Measurements from ENCODE around the gene PPM1M. TPM values are rescaled to one million over a fixed set of nuclear protein-coding genes. Genes with fewer than 3 reads are reported as not detected.

PPM1M gene
- polyA plus RNA-seq, 1 donor from 2014 or later = 1.1 TPM

- no peaks in the 10 kb centered on the region for H3K9me2 ChIP-seq (ENCODE audit: insufficient read depth, low read length)
- no peak overlapping the region for H3K4me2 ChIP-seq (ENCODE audit: low read length)
- peaks cover 8% of the 10 kb centered on the region for H3K36me3 ChIP-seq (ENCODE audit: insufficient read depth, low read length)
Measured at GRCh38 chr3:52228266-52228665, 17.3 kb upstream of the PPM1M start.

GRCh38 chr3:52228751-52229291, 16.7 kb upstream of the PPM1M start:
- H3K27me3 ChIP-seq (ENCODE audit: insufficient read depth, low read depth, low read length) = no peaks in the 10 kb centered on the region
- H3K79me2 ChIP-seq (replicated peaks; ENCODE audit: insufficient read depth, low read length) = no peaks in the 10 kb centered on the region
- H4K20me1 ChIP-seq (ENCODE audit: insufficient read depth) = no peaks in the 10 kb centered on the region
- no peaks in the 10 kb centered on the region for H3K9me3 ChIP-seq (ENCODE audit: low read length)
- no peak overlapping the region for H2AFZ ChIP-seq (ENCODE audit: low read depth, low read length)
- H3K4me2 ChIP-seq (ENCODE audit: low read length) = no peak overlapping the region
- H3K4me3 ChIP-seq (ENCODE audit: low read length) = no peak overlapping the region
- H3K36me3 ChIP-seq (ENCODE audit: insufficient read depth, low read length) = peaks cover 8% of the 10 kb centered on the region
- H3K9me2 ChIP-seq (ENCODE audit: insufficient read depth, low read length) = no peaks in the 10 kb centered on the region
- no peaks in the 10 kb centered on the region for H3F3A ChIP-seq (ENCODE audit: insufficient read depth, low read length, poor library complexity, severe bottlenecking)
- H3K27ac ChIP-seq (ENCODE audit: low read length) = no peak overlapping the region
- H3K9ac ChIP-seq (ENCODE audit: low read length) = no peak overlapping the region
- TF ChIP-seq MXI1 (conservative IDR thresholded peaks at IDR 0.05; ENCODE audit: poor library complexity, severe bottlenecking) (no peak), RAD21 (conservative IDR thresholded peaks at IDR 0.05) (no peak), EP300 (conservative IDR thresholded peaks at IDR 0.05; ENCODE audit: poor library complexity, severe bottlenecking) (no peak), CTCF (IDR thresholded peaks at IDR 0.05; ENCODE audit: poor library complexity, severe bottlenecking) (no peak), EZH2 (IDR thresholded peaks at IDR 0.05; ENCODE audit: borderline replicate concordance, insufficient read depth, low read length, poor library complexity, severe bottlenecking) (no peak), POLR2AphosphoS5 (IDR thresholded peaks at IDR 0.05) (no peak), SMC3 (conservative IDR thresholded peaks at IDR 0.05; ENCODE audit: poor library complexity) (no peak)

More at GRCh38 chr3:52228266-52228665, 17.3 kb upstream of the PPM1M start:
- H3K27me3 ChIP-seq (ENCODE audit: insufficient read depth, low read depth, low read length) = no peaks in the 10 kb centered on the region
- TF ChIP-seq RAD21 (conservative IDR thresholded peaks at IDR 0.05) (no peak), MXI1 (conservative IDR thresholded peaks at IDR 0.05; ENCODE audit: poor library complexity, severe bottlenecking) (no peak), REST (IDR thresholded peaks at IDR 0.05; ENCODE audit: borderline replicate concordance) (no peak), EZH2 (IDR thresholded peaks at IDR 0.05; ENCODE audit: borderline replicate concordance, insufficient read depth, low read length, poor library complexity, severe bottlenecking) (no peak), EP300 (conservative IDR thresholded peaks at IDR 0.05; ENCODE audit: poor library complexity, severe bottlenecking) (no peak), POLR2AphosphoS5 (IDR thresholded peaks at IDR 0.05) (no peak), SMC3 (conservative IDR thresholded peaks at IDR 0.05; ENCODE audit: poor library complexity) (no peak), CTCF (IDR thresholded peaks at IDR 0.05; ENCODE audit: poor library complexity, severe bottlenecking) (no peak), TAF1 (IDR thresholded peaks at IDR 0.05; ENCODE audit: low read depth) (no peak)
- H3K27ac ChIP-seq (ENCODE audit: low read length) = no peak overlapping the region
- H3F3A ChIP-seq (ENCODE audit: insufficient read depth, low read length, poor library complexity, severe bottlenecking) = no peaks in the 10 kb centered on the region
- no peak overlapping the region for H2AFZ ChIP-seq (ENCODE audit: low read depth, low read length)
- H3K79me2 ChIP-seq (replicated peaks; ENCODE audit: insufficient read depth, low read length) = no peaks in the 10 kb centered on the region
- H3K9me3 ChIP-seq (ENCODE audit: low read length) = no peaks in the 10 kb centered on the region
- no peak overlapping the region for H3K9ac ChIP-seq (ENCODE audit: low read length)
- H4K20me1 ChIP-seq (ENCODE audit: insufficient read depth) = no peaks in the 10 kb centered on the region
- H3K4me3 ChIP-seq (ENCODE audit: low read length) = no peak overlapping the region
